DND-41 (cell line): Measurements from ENCODE around the gene EPS8L1.

Experiments
- ATAC-seq: fragments of 200-7000 bp; cut with Tn5 transposase; 3 replicates; pipeline ENCODE4 v1.9.1; 2021; ENCODE audit warnings: low read depth; ENCODE audit not compliant: insufficient read depth
- DNase-seq: peaks from one replicate; pipeline ENCODE4 v3.0.0-alpha.2; 2020
- H2AFZ ChIP-seq: 2 replicates; pipeline ENCODE4 v1.6.0; 2012; ENCODE audit warnings: low read depth, low read length
- H3K27ac ChIP-seq: 2 replicates; pipeline ENCODE4 v1.5.1; 2012; ENCODE audit warnings: low read length, inconsistent platforms
- H3K27me3 ChIP-seq: fragments of 200-600 bp; sonication (generic); 2 replicates; pipeline ENCODE4 v1.6.0; 2012; ENCODE audit warnings: low read length, mild to moderate bottlenecking, inconsistent platforms; ENCODE audit not compliant: insufficient read depth, poor library complexity
- H3K36me3 ChIP-seq: 2 replicates; pipeline ENCODE4 v1.5.1; 2012; ENCODE audit warnings: low read length, inconsistent platforms; ENCODE audit not compliant: insufficient read depth
- H3K4me1 ChIP-seq: 2 replicates; pipeline ENCODE4 v1.5.1; 2012; ENCODE audit warnings: mild to moderate bottlenecking, low read length; ENCODE audit not compliant: insufficient read depth
- H3K4me2 ChIP-seq: 2 replicates; pipeline ENCODE4 v1.6.0; 2012; ENCODE audit warnings: mild to moderate bottlenecking, moderate library complexity, low read length, inconsistent platforms; ENCODE audit not compliant: insufficient read depth
- H3K4me3 ChIP-seq, 2 experiments: fragments of 200-600 bp in 1 of 2; shearing (Covaris generic) in 1 of 2; 2 replicates each; pipeline ENCODE4 v1.5.1; 2012 to 2016; ENCODE audit warnings: inconsistent platforms in 2 of 2, low read length in 2 of 2, mild to moderate bottlenecking in 2 of 2, low read depth in 1 of 2, moderate library complexity in 1 of 2
- H3K79me2 ChIP-seq: 2 replicates; pipeline ENCODE4 v1.6.0; 2012; ENCODE audit warnings: low read length, inconsistent platforms; ENCODE audit not compliant: insufficient read depth
- H3K9ac ChIP-seq: 2 replicates; pipeline ENCODE4 v1.6.0; 2012; ENCODE audit warnings: low read depth, mild to moderate bottlenecking, inconsistent platforms, low read length, moderate library complexity
- H3K9me3 ChIP-seq: 2 replicates; pipeline ENCODE4 v1.5.1; 2012; ENCODE audit warnings: low read length, moderate library complexity, mild to moderate bottlenecking, inconsistent platforms; ENCODE audit not compliant: insufficient read depth, severe bottlenecking
- H4K20me1 ChIP-seq: 2 replicates; pipeline ENCODE4 v1.6.0; 2012; ENCODE audit warnings: low read length; ENCODE audit not compliant: insufficient read depth
- CTCF ChIP-seq: IDR thresholded peaks from 2 replicates; pipeline ENCODE4 v1.5.1; 2012; ENCODE audit warnings: borderline replicate concordance, low read length, moderate library complexity, mild to moderate bottlenecking; ENCODE audit not compliant: poor library complexity, severe bottlenecking; ENCODE audit errors: extremely low read depth
- EZH2 ChIP-seq: IDR thresholded peaks from 3 replicates; pipeline ENCODE4 v1.6.1; 2012; ENCODE audit warnings: borderline replicate concordance, low read depth, mild to moderate bottlenecking, moderate library complexity, low read length, inconsistent platforms; ENCODE audit not compliant: severe bottlenecking

EPS8L1 gene

GRCh38 chr19:55089342-55089944 lies 13.8 kb downstream of the EPS8L1 start:
- DNase-seq (no peak), ATAC-seq (no peak)
- Histone ChIP-seq H2AFZ (no peak overlapping the region), H3K4me3 (no peak overlapping the region), H3K27me3 (no peaks in the 10 kb centered on the region), H4K20me1 (peaks cover 13% of the 10 kb centered on the region), H3K36me3 (peaks cover 27% of the 10 kb centered on the region), H3K4me2 (no peak overlapping the region), H3K9me3 (no peaks in the 10 kb centered on the region), H3K4me1 (no peaks in the 10 kb centered on the region), H3K79me2 (no peaks in the 10 kb centered on the region), H3K9ac (no peak overlapping the region), H3K27ac (no peak overlapping the region)
- TF ChIP-seq EZH2 = no peak
- TF ChIP-seq CTCF = no peak

GRCh38 chr19:55090564-55090963 lies 14.9 kb downstream of the EPS8L1 start:
- TF ChIP-seq EZH2 (no peak), CTCF (no peak)
- no peak for DNase-seq
- no peaks in the 10 kb centered on the region for H3K79me2 ChIP-seq

GRCh38 chr19:55091126-55091910 lies 15.6 kb downstream of the EPS8L1 start:
- ATAC-seq (no peak), DNase-seq (no peak)
- TF ChIP-seq CTCF (no peak), EZH2 (no peak)
- no peaks in the 10 kb centered on the region for H3K4me1 ChIP-seq
- no peak overlapping the region for H3K27ac ChIP-seq
- no peak overlapping the region for H3K9ac ChIP-seq
- no peak overlapping the region for H2AFZ ChIP-seq
- no peak overlapping the region for H3K4me2 ChIP-seq
- H3K36me3 ChIP-seq = peaks cover 42% of the 10 kb centered on the region
- no peak overlapping the region for H3K4me3 ChIP-seq
- no peaks in the 10 kb centered on the region for H3K79me2 ChIP-seq
- no peaks in the 10 kb centered on the region for H3K27me3 ChIP-seq
- no peaks in the 10 kb centered on the region for H3K9me3 ChIP-seq
- H4K20me1 ChIP-seq = peaks cover 21% of the 10 kb centered on the region

More at GRCh38 chr19:55090564-55090963, 14.9 kb downstream of the EPS8L1 start:
- no peak overlapping the region for H2AFZ ChIP-seq
- H4K20me1 ChIP-seq = peaks cover 19% of the 10 kb centered on the region
- H3K4me1 ChIP-seq = no peaks in the 10 kb centered on the region
- H3K27ac ChIP-seq = no peak overlapping the region
- H3K4me3 ChIP-seq = no peak overlapping the region
- H3K36me3 ChIP-seq = peaks cover 39% of the 10 kb centered on the region
- no peak for ATAC-seq
- H3K9ac ChIP-seq = no peak overlapping the region
- H3K9me3 ChIP-seq = no peaks in the 10 kb centered on the region
- no peaks in the 10 kb centered on the region for H3K27me3 ChIP-seq
- H3K4me2 ChIP-seq = no peak overlapping the region
